Memory B cell (primary cell): ENCODE data around the gene TKFC.

Source experiments
- ATAC-seq: fragments of 150-1000 bp; cut with Tn5 transposase; 2 replicates; pipeline ENCODE4 v1.10.0; 2021; ENCODE audit warnings: low read depth, mild to moderate bottlenecking, moderate library complexity
- DNase-seq, 2 donors: peaks; one replicate each; pipeline ENCODE4 v3.0.0; 2022; ENCODE audit warnings: low spot score in 2 of 2
- H3K27ac Mint-ChIP-seq: one replicate; pipeline ENCODE4 v1.8.0; 2022; ENCODE audit warnings: mild to moderate bottlenecking, moderate library complexity, mixed read lengths
- H3K27me3 Mint-ChIP-seq: one replicate; pipeline ENCODE4 v1.8.0; 2022; ENCODE audit warnings: mixed read lengths
- H3K36me3 Mint-ChIP-seq: one replicate; pipeline ENCODE4 v1.8.0; 2022; ENCODE audit warnings: mild to moderate bottlenecking, mixed read lengths
- H3K4me1 Mint-ChIP-seq: one replicate; pipeline ENCODE4 v1.8.0; 2022; ENCODE audit warnings: mixed read lengths
- H3K4me3 Mint-ChIP-seq: one replicate; pipeline ENCODE4 v1.8.0; 2022; ENCODE audit warnings: mild to moderate bottlenecking, moderate library complexity, mixed read lengths
- H3K9me3 Mint-ChIP-seq: one replicate; pipeline ENCODE4 v1.8.0; 2022; ENCODE audit warnings: mixed read lengths

Gene TKFC

DNA sequence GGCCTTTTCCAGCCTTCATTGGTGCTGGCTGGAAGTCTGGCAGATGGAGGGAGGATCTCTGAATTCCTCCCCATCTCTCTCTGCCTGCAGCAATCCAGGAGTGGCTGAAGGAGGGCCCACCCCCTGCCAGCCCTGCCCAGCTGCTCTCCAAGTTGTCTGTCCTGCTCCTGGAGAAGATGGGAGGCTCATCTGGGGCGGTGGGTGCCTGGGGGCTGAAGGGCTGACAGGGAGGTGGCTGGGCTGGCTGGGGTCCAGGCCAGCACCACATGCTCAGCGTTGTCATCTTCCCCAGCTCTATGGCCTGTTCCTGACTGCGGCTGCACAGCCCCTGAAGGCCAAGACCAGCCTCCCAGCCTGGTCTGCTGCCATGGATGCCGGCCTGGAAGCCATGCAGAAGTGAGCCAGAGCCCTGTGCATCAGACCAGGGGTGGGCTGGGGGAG, 12.2 kb downstream of the TKFC start:
- Mint-ChIP-seq H3K36me3 (peaks cover 11% of the 10 kb centered on the region), H3K27ac (peak overlapping the region; percentile 80), H3K9me3 (no peaks in the 10 kb centered on the region), H3K27me3 (no peaks in the 10 kb centered on the region), H3K4me1 (peaks cover 26% of the 10 kb centered on the region), H3K4me3 (no peak overlapping the region)
- DNase-seq (no peak), ATAC-seq (no peak)

DNA sequence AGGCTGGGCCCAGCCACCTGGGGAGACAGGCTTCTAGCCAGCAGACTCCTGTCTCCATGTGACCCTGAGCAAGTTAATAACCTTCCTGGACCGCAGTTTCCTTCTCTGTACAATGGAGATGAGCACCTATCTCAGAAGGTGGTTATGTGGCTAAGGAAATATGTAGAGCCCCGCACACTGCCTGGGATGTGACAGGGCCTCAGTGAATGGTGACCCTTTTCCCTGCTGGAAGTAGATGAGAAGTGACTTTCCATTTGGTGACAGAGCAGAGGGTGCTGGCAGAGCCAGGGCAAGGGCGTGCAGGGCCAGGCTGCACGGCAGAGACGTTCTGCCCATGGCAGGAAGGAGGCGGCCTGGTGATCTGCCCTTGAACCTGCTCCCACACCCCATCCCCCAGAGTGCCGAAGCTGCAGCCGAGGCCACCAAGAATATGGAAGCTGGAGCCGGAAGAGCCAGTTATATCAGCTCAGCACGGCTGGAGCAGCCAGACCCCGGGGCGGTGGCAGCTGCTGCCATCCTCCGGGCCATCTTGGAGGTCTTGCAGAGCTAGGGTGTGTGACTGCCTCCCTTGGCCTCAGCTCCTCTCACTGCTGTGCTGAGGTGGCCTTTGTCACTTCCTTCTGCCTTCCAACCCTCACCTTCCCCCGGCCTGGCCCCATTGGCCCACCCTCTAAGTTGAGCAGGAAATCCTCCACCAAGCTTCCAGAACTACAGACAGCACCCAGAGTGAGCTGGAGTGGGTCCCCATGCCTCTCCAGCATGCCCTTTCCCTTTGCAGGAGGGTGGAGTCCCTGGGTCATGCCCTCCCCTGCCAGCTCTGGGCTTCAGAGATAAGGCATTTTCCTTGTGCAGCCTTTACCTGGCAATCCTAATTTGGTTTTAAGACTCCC, 13.2 kb downstream of the TKFC start:
- Mint-ChIP-seq H3K27me3 (no peaks in the 10 kb centered on the region), H3K27ac (peak overlapping the region; percentile 60), H3K4me1 (peaks cover 25% of the 10 kb centered on the region), H3K4me3 (no peak overlapping the region), H3K9me3 (no peaks in the 10 kb centered on the region), H3K36me3 (peaks cover 11% of the 10 kb centered on the region)
- no peak for ATAC-seq
- no peak for DNase-seq

DNA sequence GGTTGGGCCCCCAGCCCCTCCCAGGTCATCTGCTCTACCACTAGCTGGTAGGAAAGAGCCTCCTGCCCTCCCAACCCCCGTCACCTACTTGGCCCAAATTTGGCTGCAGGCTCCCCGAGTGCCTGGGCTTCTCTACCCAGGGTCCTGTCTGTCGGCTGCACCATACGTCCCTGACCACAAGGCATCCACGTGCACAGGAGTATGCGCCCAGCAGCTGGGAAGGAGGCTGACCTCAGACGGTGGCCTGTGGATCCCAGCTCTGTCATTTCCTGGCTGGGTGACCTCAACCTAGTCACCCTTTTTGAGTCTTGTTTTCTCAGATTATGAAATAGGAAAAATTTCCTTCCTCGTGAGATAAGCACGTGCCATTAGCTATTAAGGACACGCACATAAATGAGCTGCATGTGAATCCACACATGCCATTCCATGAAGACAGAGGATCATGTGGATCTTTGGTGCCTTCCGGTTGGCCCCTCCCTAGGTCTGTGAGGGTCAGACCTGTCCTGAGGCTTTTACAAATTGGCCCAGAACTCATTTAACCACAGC, 15.0 kb downstream of the TKFC start:
- peaks cover 15% of the 10 kb centered on the region for H3K36me3 Mint-ChIP-seq
- DNase-seq = no peak
- peak overlapping the region; percentile 47 for H3K27ac Mint-ChIP-seq
- no peak overlapping the region for H3K4me3 Mint-ChIP-seq
- no peak for ATAC-seq
- no peaks in the 10 kb centered on the region for H3K9me3 Mint-ChIP-seq
- H3K27me3 Mint-ChIP-seq = no peaks in the 10 kb centered on the region
- peaks cover 27% of the 10 kb centered on the region for H3K4me1 Mint-ChIP-seq

DNA sequence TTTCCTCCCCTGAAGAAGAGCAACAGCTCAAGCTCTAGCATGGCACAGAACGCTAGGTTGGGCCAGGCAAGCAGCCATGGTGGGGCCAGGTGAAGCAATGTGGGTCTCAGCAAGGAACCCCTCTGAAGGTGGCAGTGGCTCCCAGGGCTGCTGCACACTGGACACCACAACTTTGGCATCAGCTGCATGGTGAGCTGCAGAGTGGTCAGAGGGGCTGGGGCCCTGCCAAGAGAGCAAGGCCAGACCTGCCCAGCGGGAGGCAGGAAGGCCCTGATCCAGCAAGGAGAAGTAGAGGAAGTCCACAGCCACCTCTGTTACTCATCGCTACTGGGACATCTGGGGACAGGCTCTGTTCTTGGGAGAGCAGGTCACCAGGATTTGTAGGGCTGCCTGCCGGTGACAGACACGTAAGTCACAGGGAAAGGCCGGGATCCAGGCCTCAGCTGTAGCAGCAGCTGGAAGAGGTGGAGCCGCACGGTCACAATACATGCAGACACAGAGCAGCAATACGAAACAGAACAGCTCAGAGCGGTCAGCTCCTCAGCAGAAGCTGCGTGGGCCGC, 16.2 kb downstream of the TKFC start:
- no peaks in the 10 kb centered on the region for H3K27me3 Mint-ChIP-seq
- no peak overlapping the region for H3K4me3 Mint-ChIP-seq
- H3K27ac Mint-ChIP-seq = no peak overlapping the region
- H3K36me3 Mint-ChIP-seq = peaks cover 25% of the 10 kb centered on the region
- H3K9me3 Mint-ChIP-seq = no peaks in the 10 kb centered on the region
- no peak for ATAC-seq
- peaks cover 39% of the 10 kb centered on the region for H3K4me1 Mint-ChIP-seq
- DNase-seq = no peak

DNA sequence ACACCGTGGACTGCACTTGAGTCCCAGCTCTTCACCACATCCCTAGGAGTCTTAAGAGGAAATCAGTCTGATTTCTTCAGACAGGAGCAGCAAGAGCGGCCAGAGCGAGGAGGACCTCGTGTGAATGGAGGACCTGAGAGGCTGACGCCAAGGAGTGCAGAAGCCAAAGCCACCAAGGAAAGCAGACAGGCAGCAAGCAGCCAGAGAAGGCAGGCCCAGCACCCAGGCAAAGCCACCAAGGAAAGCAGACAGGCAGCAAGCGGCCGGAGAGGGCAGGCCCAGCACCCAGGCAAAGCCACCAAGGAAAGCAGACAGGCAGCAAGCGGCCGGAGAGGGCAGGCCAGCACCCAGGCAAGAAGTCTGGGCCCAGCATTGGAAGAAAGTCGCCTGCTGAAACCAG, 16.9 kb downstream of the TKFC start:
- Mint-ChIP-seq H3K36me3 (peaks cover 25% of the 10 kb centered on the region), H3K27me3 (no peaks in the 10 kb centered on the region), H3K4me1 (peaks cover 39% of the 10 kb centered on the region), H3K9me3 (no peaks in the 10 kb centered on the region), H3K27ac (peak overlapping the region; percentile 26), H3K4me3 (peak overlapping the region; percentile 8)
- ATAC-seq (no peak), DNase-seq (no peak)

DNA sequence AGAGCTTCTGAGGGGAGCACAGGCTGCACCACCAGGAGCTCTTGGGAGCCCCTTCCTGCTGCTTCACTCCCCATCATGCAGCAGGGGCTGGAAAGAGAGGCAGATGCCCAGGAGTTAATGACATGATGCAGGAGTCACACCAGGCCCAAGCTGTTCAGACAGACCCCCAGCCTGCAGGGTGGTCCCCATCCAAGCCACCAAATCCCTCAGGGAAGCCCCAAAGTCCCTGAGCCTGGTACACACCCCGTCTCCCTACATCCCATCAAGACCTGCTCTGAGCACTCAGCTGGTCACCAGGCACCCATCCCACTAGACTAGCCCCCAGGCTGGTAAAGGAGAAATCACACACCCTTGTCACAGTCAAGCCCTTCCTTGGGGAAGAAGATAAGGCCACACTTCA, 17.3 kb downstream of the TKFC start:
- ATAC-seq (no peak), DNase-seq (no peak)
- H3K9me3 Mint-ChIP-seq = no peaks in the 10 kb centered on the region
- peak overlapping the region; percentile 35 for H3K27ac Mint-ChIP-seq
- H3K4me3 Mint-ChIP-seq = no peak overlapping the region
- peaks cover 27% of the 10 kb centered on the region for H3K36me3 Mint-ChIP-seq
- H3K27me3 Mint-ChIP-seq = no peaks in the 10 kb centered on the region
- H3K4me1 Mint-ChIP-seq = peaks cover 42% of the 10 kb centered on the region

DNA sequence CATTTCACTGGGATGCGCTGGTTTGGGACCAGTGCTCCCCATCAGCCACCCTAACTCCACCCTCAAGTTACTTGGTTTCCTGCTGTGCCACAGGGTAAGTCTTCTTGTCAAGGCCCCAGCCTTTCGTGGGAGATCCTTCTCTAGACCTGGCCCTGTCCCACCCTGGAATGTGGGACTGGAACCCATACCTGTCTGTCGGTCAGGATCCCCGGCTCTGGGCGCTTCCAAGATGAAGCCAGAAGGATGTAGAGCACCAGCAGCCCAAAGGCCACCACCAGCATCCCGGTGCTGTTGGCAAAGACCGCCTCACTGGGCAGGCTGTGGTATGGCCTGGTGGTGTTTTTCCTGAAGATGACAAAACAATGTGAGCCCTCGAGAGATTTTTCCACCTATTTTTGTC, 17.8 kb downstream of the TKFC start:
- Mint-ChIP-seq H3K36me3 (peaks cover 27% of the 10 kb centered on the region), H3K27me3 (no peaks in the 10 kb centered on the region), H3K27ac (peak overlapping the region; percentile 35), H3K9me3 (no peaks in the 10 kb centered on the region), H3K4me3 (no peak overlapping the region), H3K4me1 (peaks cover 42% of the 10 kb centered on the region)
- ATAC-seq = no peak
- DNase-seq = no peak

DNA sequence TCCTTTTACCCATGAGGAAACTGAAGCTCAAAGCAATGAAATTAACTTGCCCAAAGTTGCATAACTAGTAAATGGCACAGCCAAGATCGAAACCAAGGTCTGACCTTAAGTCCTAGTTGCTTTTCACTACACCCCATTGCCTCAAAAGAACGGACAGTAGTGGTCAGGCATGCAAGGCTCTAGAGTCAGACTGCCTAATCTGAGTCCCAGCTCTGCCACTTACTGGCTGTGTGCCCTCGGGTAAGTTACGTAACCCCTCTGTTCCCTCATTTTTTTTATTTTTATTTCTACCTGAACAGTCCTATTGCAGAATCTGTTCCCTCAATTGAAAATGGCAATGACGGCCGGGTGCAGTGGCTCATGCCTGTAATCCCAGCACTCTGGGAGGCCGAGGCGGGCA, 19.0 kb downstream of the TKFC start:
- H3K36me3 Mint-ChIP-seq = peaks cover 29% of the 10 kb centered on the region
- no peak overlapping the region for H3K4me3 Mint-ChIP-seq
- peaks cover 43% of the 10 kb centered on the region for H3K4me1 Mint-ChIP-seq
- no peaks in the 10 kb centered on the region for H3K27me3 Mint-ChIP-seq
- H3K27ac Mint-ChIP-seq = no peak overlapping the region
- DNase-seq = no peak
- ATAC-seq = no peak
- no peaks in the 10 kb centered on the region for H3K9me3 Mint-ChIP-seq

DNA sequence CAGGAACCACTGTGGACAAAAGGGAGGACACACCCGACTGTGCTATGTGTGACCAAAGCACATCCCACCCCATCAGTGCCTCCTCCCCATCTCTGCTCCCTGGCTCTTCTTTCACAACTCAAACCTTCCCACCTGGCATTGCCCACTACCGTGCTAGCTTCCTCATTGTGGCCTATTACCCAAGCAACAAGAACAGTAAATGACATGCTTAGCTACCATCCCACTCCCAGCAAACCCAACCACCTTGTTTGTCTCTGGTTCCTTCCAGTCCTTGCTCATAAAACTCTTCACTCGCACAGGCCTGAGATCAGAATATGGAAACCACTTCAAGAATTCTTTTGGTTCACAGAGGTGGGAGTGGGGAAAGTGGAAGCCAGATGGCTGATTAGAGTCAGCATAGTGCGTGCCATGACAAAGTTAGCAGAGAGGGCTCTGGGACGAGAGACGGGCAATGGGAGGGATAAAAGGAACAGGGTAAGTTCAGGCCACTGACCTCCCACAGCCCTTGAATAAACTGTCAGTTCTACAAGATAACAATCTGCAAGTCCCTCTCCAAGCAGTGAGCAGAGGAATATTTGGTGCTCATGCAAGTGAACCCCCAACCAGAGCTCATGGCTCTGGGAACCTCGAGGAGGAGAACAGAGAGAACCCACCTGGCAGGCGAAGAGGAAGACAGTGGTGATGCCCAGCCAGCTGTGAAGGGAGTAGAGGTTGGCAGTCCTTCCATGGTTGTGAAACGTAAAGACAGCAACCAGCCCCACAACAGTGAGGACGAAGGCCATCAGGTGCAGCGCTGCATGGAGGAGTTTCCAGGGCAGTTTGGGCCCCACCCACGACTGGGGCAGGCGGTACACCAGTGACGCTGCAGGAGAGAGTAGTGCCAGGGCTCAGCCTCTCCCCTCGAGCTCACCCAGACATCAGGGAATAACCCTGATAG, 20.4 kb downstream of the TKFC start:
- Mint-ChIP-seq H3K36me3 (peaks cover 26% of the 10 kb centered on the region), H3K4me3 (peak overlapping the region; percentile 92), H3K27ac (peak overlapping the region; percentile 81), H3K4me1 (peaks cover 47% of the 10 kb centered on the region), H3K9me3 (no peaks in the 10 kb centered on the region), H3K27me3 (no peaks in the 10 kb centered on the region)
- ATAC-seq = no peak
- DNase-seq = no peak

DNA sequence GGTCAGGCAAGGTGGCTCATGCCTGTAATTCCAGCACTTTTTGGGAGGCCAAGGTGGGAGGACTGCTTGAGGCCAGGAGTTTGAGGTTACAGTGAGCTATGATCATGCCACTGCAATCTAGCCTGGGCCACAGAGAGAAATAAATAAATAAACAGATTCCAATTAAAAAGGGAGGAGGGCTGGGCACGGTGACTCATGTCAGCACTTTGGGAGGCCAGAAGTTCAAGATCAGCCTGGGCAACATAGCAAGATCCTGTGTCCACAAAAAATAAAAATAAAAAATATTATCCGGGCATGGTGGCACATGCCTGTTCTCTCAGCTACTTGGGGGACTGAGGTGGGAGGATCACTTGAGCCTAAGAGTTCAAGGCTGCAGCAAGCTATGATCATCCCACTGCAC, 21.2 kb downstream of the TKFC start:
- Mint-ChIP-seq H3K9me3 (no peaks in the 10 kb centered on the region), H3K36me3 (peaks cover 25% of the 10 kb centered on the region), H3K4me3 (peak overlapping the region; percentile 92), H3K27me3 (no peaks in the 10 kb centered on the region), H3K4me1 (peaks cover 49% of the 10 kb centered on the region), H3K27ac (peak overlapping the region; percentile 81)
- ATAC-seq (no peak), DNase-seq (no peak)

DNA sequence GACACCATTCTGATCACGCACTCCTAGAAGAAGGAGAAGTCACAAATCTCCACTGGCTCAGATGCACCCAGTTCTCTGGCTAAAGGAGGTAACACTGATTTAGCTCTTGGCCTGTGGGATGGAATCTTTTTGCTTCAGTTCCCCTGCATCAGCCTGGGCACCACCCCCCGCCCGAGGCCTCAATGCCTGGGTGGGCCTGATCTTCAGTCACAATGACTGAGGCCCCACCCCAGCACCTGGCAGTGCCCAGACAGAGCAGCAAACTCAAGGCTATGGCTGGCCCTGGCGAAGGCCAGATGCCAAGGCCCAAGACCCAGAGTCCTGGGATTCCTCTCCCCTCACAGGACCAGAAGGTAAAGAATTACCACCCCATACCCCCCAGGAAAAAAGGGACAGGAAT, 23.7 kb downstream of the TKFC start:
- Mint-ChIP-seq H3K4me3 (peak overlapping the region; percentile 92), H3K4me1 (peaks cover 51% of the 10 kb centered on the region), H3K9me3 (no peaks in the 10 kb centered on the region), H3K36me3 (peaks cover 19% of the 10 kb centered on the region), H3K27ac (peak overlapping the region; percentile 98), H3K27me3 (no peaks in the 10 kb centered on the region)
- ATAC-seq (peak; percentile 10), DNase-seq (peak in 1 of 2 donors; percentile 28)

DNA sequence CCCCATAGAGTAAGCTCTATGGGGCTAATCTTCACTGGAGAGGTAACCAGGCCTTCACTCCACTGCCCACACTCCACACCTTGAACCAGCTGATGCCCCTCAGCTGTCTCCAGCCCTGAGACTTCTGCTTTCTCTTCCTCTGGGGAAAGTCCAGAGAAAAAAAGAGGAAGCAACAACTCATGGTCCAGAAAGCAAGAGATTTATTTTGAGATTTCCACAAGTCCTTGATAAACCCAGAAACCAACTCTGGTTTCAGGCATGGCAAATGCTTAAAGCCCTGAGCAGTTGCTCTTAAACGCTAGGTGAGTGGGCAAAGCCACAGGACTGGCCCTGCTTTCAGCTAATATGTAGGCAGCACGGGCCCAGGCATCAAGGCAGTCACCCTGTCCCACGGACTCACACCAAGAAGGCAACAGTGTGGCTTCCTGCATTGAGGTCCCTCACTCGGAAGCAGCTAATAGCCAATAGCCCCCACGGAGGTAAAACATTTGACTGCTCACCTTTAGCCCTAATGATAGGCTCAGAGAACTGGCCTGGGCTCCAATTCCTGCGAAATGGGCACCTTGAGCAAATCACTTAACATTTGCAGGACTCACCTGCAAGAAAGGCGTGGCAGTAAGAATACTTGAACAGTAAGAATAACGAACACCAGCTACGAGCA, 24.3 kb downstream of the TKFC start:
- DNase-seq = peak; percentile 59 to 81
- peaks cover 50% of the 10 kb centered on the region for H3K4me1 Mint-ChIP-seq

DNA sequence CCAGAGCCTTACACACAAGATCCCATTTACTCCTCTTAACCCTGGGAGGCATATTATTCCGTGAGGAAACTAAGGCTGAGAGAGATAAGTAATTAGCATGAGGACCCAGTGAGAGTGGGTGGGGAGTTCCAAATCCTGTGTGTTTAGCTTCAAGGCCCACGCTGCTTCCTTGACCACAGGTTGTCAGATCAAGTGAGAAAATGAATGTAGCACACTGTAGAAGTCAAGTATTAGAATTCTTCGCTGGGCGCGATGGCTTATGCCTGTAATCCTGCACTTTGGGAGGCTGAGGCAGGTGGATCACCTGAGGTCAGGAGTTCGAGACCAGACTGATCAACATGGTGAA, 24.8 kb downstream of the TKFC start:
- Mint-ChIP-seq H3K4me1 (peaks cover 51% of the 10 kb centered on the region), H3K36me3 (peaks cover 15% of the 10 kb centered on the region), H3K4me3 (peak overlapping the region; percentile 92), H3K9me3 (no peaks in the 10 kb centered on the region), H3K27ac (peak overlapping the region; percentile 98), H3K27me3 (no peaks in the 10 kb centered on the region)
- ATAC-seq (no peak), DNase-seq (no peak)

More for the DNA sequence above, 24.3 kb downstream of the TKFC start:
- Mint-ChIP-seq H3K27me3 (no peaks in the 10 kb centered on the region), H3K36me3 (peaks cover 19% of the 10 kb centered on the region), H3K4me3 (peak overlapping the region; percentile 92), H3K27ac (peak overlapping the region; percentile 98), H3K9me3 (no peaks in the 10 kb centered on the region)
- ATAC-seq = peak; percentile 77
